ENCODE data around the gene FAR2.
"Not testable (repeated sequence)": the region's sequence is repeated elsewhere in the genome, so short reads cannot be mapped to it uniquely, and the experiment has no call there.

Gene FAR2

DNA sequence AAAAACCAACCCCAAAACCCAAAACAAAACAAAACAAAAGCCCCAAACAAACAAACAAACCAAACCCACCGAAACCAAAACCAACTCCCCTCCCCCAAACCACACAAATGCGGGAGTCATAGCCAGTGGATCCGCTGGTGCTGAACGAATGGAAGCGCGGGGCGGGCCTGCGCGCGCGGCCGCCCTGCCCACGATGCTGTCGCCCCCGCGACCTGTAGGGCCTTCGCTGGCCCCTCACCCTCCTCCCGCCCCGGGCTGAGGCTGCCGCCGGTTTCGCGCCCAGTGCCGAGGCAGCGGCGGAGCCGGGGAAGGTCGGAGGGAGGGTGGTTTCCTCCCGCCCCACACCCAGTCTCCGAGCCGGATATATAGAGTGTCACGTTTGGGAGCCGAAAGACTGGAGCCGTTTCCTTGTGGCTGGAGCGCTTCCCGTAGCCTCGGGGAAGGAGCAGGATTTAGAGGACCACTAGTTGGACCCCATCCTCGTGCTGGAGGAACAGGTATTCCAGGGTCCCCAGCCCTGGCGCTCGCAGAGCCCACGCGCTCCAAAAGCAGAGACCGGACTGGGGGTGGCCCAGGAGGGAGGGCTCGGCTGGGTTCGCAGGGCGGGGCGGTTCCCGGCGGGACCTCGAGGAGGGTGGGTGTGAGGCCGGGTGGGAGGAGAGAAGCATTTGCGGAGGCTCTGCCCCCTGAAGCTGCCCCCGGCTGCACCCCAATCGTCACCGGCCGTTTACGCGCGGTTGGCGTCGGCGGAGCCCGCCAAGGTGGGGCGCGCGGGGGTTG lies at the start of gene FAR2:
FAR2 (plus strand) TSS at position 368 of the 780 bp plus-strand sequence. CDS start 121,172 bp downstream, outside the sequence.
- peak in 5 of 6 experiments; percentile 12 to 44 (median 22) for DNase-seq

DNA sequence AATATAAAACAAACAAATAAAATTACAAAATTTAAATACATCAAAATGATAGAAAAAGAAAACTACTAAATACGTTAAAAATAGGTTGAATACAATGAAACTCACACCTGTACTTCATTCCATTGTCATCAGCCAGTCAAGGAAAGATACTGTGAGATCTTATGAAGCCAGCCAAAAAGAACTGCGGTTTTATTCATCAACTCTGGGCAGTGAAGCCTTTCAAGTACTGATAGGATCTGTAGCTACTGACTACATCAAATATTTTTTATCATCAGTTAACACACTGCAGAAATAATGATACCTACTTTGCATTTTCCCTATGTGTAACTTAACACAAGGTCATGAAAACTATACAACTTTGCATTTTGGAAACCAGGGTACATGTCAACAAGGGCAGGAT lies 46.3 kb upstream of the FAR2 start:
- peak in 1 of 6 experiments; percentile 9 for DNase-seq

DNA sequence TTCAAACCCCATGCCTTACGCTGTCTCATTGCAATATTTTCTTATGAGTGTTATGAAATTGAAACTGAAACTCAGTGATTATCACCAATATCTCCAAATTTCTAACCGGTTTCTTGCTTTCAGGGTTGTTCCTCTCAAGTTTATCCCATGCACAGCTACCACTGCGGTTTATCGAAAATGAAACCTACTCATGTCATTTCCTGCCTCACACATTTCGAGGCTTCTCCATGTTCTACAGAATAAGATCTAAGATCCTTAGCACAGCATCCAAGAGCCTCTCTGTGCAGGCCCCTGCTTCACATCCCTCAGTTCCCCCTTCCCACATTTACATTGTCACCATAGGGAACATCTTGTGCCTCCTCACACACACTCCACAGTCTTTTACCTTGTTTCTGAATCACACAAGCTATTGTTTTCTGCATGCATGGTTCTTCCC lies 45.5 kb upstream of the FAR2 start:
- peak in 4 of 6 experiments; percentile 10 to 77 (median 75) for DNase-seq

DNA sequence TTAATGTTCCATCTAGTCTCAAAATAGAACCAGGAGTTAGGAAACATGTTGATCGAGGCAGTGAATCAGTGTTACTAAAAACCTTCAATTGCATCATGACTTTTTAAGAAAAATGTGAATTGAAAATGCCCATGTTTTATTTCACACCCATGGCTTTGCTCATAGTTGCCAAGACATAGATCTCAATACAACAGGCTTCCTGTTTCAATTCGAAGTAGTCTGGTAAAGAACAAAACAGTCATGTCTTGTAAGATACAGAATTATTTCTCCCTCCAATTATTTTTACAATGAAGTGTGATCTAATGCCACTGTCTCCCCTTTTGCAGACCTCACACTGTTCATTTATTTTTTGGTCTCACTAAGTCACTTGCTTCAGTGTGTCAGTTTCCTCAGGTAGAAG lies 44.6 kb upstream of the FAR2 start:
- peak in 2 of 6 experiments; percentile 16 to 25 for DNase-seq

DNA sequence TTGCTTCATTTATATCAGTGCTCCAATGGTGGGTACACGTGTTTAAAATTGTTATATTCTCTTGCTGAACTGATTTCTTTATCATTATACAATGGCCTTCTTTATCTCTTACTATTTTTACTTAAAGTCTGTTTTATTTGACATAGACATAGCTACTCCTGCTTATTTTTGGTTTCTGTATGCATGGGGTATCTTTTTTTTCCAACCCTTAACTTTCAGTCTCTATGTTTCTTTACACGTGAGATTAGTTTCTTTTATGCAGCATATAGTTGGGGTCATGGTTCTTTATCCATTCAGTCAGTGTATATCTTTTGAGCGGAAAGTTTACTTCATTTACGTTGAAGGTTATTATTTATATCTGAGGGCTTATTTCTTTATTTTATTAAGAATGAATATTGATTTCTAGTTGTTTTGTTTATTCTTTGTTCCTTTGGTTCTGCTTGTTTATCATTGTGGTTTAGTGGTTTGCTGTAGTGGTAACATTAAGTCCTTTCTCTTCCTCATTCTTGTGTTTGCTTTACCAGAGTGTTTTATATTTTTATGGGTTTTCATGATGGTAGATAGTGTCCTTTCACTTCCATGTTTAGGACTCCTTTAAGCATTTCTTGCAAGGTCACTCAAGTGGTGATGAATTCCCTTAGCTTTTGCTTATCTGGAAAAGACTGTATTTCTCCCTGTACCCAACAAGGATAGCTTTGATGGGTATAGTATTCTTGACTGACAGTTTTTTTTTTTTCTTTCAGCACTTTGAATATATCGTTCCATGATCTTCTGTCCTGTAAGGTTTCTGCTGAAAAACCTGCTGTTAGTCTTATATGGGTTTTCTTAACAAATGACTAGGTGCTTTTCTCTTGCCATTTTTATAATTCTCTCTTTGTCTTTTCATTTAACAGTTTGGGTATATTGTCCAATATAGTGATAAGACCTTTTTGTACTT lies 38.3 kb upstream of the FAR2 start:
- no peak for DNase-seq

DNA sequence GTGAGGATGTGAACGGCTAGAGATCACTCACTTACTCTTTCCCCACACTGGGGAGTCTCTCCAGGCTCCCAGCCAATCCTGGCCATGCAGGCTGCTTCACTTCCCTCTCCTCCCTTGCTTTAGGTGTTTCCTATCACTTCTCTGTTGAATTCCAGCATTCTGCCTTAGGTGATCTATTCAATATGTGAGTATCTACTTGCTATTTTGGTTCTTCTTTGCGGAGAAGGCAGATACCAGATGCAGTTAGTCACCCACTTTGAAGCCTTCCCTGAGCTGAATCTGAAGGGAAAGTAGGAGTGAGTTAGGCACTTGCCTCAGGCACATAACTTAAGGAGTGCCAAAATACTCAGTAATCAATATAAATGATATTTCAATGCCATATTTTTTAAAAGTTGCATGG lies 36.0 kb upstream of the FAR2 start:
- DNase-seq = no peak

DNA sequence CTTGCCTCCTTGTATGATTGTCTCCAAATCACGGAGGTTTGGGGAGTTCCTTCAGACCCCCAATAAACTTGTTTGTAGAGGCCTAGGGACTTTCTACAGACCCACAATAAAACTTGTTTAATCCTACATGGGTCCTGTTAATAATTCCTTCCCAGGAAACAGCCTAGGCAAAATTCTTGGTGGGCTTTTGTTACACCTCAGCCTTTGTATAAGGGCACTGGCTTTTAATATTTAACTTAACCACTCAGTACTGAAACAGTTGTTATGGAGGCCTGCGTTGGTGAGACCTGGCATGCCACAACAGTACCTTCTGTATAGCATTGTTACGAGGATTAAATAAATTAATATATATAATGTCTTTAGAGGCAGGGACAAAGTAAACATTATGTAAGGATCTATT lies 32.7 kb upstream of the FAR2 start:
- DNase-seq = no peak

DNA sequence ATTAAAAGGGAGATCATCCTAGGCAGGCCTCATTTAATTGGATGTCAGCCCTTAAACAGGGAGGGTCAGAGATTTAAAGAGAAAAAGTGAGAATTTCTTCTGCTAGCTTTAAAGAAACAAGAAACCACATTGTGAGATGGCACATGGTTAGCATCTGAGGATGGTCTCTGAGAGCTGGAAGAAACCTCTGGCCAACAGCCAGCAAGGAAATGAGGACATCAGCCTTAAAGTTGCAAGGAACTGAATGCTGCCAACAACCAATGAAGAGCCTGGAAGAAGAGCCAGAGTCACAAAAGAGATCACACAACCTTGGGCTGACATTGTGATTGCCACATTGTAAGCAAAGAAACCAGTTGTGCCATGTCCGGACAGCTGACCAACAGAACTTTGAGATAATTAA lies 17.5 kb upstream of the FAR2 start:
- DNase-seq = no peak

DNA sequence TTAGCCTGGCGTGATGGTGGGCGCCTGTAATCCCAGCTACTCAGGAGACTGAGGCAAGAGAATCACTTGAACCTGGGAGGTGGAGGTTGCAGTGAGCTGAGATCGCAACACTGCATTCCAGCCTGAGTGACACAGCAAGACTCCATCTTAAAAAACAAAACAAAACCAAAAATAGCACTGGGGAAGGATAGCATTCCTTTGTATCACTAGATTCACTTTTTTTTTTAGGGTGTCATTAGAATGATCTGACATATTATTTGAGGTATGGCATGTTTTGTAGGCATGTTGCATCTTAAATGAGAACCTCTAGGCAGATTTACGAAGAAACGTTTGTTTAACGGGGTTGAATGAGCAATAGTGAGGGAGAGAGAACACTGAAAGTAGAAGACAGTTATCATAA lies 16.8 kb upstream of the FAR2 start:
- DNase-seq = no peak

DNA sequence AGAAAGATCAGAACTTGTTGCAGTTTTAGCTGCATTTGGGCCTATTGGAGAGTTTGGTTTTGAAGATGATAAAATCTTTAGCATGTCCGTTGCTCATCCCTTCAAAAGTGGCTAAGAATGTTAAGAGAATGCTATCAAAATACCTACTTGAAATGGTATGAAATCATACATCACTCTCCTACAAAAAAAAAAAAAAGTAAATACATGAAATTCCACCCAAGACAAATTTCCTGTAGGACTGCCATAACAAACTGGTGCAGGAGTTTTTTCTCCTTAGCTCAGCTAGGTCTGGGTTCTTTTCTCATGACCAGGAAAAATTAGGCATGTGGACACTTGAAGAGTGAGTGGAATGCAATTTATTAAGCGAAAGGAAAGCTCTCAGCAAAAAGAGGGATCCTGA lies 15.9 kb upstream of the FAR2 start:
- no peak for DNase-seq

DNA sequence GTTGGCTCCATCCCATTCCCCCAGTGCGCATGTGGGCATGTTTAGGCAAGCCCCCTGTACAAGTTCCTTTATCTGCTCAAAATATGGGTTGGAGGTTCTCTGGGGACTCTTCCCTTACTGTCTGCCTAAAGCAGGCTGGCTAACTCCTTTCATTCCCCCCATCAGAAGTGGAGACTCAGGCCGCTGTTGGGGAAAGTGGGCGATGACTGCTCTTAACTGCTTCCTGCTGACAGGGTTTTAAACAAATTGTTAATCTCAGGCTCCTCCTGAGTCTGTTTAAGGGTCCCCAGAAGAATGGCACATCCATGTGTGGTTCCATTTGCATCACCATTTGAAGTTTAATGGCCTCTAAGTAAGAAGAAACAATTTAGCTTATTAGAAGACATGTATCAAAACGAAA lies 15.4 kb upstream of the FAR2 start:
- no peak for DNase-seq

DNA sequence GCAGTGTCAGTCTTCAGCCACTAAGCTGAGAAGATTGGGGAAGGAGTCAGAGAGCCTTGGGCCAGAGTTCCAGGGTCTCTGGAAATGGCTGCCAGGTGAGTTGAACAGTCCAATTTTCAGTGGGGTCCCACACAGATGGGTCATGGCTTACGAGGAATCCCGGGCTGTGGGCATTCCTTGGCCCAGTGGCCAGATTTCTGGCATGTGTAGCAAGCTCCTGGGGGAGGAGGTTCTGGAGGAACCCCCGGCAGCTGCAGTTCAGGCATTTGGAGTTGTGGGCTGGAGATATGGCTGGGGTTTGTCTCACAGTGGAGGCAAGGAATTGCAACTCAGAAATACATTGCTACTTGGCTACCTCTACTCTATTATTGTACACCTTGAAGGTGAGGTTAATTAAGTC lies 10.8 kb upstream of the FAR2 start:
- DNase-seq = not testable (repeated sequence)

DNA sequence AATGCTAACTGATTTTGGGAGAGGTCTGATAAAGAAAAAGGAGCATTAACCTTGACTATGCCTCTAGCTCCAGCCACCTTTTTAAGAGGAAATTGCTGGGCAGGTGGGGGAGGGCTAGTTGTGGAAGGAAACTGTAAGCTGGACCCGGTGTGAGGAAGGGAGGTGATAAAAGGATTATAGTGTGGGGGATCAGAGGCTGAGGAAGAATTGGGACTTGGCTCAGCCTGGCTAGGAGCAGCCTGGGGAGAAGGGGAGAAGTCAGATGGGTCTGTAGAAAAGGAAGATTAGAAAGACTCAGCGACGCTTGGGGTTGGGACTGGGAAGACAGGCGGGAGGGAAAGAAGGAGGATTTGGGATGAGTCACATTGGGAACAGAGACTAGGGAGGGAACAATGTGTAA lies 10.2 kb upstream of the FAR2 start:
- DNase-seq = not testable (repeated sequence)

DNA sequence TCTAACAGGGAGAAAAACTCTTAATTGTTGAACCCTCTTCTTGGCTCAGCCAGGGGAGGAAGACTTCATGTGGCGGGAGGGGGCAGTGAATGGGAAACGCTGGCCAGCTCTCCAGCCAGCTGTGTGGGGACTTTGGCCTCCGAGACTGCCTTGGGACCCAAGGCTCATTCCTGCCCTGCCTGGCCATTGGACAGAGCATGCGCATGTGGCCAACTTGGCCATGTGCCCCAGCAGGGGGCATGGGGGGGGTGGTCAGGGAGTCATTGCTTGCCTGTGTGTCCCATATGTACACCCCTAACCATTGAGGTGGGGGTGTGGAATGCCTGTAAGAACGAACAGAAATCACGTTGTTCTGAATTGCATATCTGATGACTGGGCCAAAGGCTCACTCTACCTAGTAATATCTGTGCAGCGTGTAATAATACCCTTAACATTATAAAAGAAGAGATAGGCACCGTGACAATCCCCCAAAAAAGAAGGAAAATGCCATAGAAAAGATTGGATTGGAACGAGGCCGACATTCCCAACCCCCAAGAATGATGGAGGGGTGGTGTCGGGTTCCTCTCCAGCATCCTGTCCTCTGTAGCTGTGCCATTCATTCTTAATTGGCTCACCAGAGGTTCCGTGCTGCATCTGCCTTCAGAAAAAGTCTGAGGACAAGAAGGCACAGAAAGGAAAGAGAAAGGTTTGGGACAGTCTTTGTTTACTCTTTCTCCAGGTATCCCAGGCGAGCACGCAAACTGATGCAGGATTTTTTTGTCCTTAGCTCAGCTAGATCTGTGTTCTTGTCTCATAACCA lies 3.5 kb upstream of the FAR2 start:
- DNase-seq = no peak

DNA sequence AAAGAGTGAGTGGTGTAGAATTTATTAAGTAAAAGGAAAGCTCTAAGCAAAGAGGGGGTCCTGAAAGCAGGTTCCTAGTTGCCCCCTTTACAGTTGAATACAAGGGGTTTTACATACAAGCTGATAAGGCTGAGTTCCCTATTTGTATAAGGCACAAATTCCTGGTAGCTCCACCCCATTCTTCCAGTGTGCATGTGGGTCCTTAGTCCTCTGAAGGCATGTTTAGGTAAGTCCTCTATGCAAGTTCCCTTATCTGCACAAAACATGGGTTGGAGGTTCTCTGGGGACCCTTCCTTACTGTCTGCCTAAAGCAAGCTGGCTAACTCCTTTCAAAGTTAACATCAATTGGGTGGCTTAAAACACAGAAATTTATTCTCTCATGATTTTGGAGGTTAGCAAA lies 2.9 kb upstream of the FAR2 start:
- DNase-seq = no peak

DNA sequence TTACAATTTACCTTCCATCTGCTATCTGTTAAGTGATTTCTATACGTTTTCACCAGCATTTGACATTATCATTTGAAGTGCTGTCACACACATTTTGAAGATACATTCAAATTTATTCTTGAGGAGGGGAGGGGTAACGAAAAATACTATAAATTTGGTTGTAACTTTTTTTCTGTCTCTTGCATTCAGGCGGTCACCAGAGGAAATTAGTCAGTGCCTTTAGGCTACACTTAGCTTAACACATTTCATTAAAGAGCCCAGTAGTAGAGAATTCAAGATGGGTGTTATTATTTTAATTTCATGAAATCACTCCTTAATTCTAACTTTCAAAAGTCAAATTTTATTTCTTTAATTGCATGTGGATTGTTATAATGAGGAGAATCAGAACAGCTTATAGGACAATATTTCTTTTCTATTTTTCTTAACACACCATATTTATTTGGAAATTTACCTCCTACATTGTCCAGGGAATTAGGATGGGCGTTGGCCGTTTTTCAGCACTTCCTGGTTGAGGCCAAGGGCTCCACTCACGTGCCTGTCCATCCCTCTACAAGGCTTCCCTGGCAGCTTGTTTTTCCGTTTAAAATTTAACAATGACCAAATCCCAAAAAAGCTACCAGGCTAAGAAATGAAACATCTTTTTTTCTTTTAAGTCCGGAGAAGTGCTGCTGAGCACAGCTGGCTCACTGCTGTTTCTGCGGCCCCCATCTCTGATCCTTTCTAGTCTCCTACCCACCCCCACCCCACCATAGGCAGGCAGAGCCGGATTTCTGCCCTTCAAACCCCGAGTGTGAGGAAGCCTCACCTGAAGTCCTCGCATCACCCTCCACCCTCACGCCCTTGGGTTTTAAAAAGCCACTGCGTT lies 1.1 kb upstream of the FAR2 start:
- DNase-seq = no peak

DNA sequence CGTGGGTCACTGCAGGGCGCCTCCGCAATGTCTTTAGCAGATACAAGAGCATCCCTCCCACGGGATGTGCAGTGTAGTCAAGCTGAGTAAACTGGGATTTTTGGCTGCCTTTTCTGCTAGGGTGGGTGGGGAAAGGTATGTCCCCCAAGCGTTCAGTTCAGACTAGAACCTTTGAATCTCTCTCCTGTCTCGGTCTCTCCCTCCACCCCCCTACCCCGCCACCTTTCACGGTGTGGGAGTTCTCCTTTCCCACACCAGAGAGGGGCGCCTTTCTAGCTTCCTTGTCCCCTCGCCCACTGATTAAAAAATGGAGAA lies 525 bp upstream of the FAR2 start:
- peak in 1 of 6 experiments; percentile 38 for DNase-seq

DNA sequence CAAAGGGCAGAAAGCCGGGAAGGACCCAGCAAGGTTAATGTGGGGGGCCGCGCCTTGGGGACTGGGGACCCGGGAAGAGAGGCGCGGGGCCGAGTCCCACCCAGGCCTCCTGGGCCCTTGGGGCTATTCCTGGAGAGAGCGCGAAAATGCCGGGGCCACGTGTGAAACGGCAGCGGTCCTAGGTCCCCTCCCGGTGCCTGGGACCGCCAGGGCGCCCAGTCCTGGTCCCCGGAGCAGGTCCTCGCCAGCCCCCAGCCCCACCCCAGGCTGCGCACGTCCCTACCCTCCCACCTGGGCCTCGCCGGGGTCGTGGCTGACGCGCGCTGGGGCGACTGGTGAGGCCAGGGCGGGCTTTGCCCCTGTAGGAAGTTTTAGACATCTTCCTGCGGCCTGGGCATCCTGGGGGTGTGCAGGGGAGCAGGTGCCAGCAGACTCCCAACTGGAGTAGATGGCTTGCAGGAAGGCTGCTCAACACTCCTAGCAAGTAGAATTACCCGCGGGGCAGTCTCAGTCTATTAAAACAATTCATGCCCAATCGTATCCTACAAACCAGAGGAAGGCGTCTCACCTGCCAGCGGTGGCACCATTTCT lies 708 bp downstream of the FAR2 start:
- DNase-seq = peak in 1 of 6 experiments; percentile 38

DNA sequence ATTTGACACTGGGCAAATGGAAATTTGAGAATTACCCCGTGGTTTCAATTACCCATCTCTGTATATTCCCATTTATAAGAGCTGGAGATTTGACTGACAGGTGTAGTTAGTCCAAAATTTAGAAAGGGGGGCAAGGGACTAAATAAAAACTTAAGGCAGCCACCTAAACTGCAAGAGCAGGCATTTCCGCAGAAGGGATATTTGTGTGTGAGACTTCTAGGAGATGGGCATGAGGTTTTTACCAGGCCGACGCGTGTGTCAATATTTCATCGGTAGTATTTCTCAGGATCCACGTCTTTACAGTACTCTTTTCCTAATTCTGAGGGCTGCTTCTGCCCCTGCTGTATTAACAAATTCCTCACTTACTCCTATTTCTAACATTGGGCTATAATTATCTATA lies 1.4 kb downstream of the FAR2 start:
- DNase-seq = no peak

DNA sequence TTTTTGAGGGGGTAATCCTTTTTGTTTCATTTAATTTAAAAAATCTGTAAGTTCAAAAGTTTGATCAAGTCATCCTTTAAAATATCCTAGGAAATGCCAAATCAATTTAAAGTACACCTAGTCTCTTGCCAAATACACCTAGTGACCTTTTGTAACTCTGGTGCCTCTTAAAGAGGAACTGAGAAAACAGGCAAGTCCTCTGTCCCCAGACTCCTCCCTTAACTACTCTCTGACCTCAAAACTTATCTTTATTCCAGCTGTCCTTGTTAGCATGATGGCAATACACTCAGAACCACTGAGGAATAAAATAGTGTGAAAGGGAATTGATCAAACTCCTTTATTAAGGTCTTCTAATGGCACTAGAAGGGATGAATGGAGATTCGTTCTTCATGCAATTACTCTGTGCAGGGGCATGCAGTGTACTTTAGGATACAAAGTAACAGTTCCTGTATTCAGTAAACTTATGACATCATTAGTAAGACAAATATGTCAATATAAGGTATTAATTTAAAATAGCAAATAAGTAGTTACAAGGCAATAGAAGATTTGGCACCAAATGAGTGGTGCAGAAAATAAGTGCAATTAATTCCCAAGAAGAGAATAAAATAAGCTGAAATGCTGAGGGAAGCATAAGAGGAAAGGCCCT lies 3.3 kb downstream of the FAR2 start:
- no peak for DNase-seq

DNA sequence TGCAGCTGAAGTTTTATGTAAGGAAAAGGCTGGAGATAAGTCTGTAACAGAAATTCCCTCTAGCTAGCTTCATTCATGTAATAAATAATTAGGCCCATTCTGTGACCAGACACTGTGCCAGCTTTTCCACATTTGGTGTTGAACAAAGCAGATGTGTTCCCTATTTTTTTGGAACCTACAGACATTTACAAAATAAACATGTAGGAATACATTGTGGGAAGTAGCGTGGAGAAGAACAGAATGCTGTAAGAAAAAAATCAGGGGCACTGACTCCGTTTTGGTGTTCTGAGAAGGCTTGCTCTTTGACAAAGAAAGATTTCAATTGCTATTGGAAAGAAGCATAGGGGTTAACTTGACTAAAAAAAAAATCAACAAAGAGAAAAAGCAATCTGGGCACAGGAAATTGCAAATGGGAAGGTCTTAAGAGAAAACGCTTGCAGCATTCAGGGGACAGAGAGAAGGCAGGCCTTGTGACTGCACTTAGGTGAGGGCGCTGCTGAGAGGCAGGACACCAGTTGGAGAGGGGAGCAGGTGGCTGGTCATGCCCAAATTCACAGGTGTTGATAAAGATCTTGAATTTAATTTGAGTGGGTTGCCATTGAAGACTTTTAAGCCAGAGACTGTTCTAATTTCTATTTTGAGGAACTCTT lies 4.0 kb downstream of the FAR2 start:
- DNase-seq = no peak

All from stimulated activated naive CD4-positive, alpha-beta T cell (primary cell).